ENCODE measurements around the gene ESAM.

GRCh38 chr11:124717786-124718651 is 44.1 kb downstream of the ESAM start:
- TF ChIP-seq CTCF (IDR thresholded peaks at IDR 0.05): no peak
- no peak for TF ChIP-seq POLR2A (IDR thresholded peaks at IDR 0.05)

Data from right lobe of liver (tissue), 4 donors.